IMR-90 (cell line): ENCODE results near the gene LRP1B. TPM values are rescaled to one million over a fixed set of nuclear protein-coding genes. Genes with fewer than 3 reads are reported as not detected.

Source experiments
- ATAC-seq: fragments of 200-7000 bp; cut with Tn5 transposase; 2 replicates; pipeline ENCODE4 v1.9.1; 2020; ENCODE audit warnings: low read depth, mild to moderate bottlenecking, moderate library complexity
- BruUV-seq: library from RNA; stranded (reverse); fragments of 400-500 nt; replicated peaks from 2 replicates; lab custom pipeline; 2021; lab: Mats Ljungman, UMichigan
- CTCF ChIA-PET: fragments of 300-600 bp; formaldehyde crosslinking; extraction: SDS; loops from one replicate; lab custom pipeline; 2021; ENCODE audit warnings: antibody characterized with exemption; lab: Yijun Ruan, JAX
- POLR2A ChIA-PET: fragments of 300-600 bp; sonication (Branson Sonifier 250); formaldehyde crosslinking; loops from one replicate; lab custom pipeline; 2022; ENCODE audit warnings: antibody characterized with exemption; ENCODE audit not compliant: unreplicated experiment; lab: Charles Lee
- DNase-seq: peaks from one replicate; pipeline ENCODE4 v3.0.0; 2013
- H2AFZ ChIP-seq: replicated peaks from 2 replicates; pipeline ENCODE3; 2013; ENCODE audit warnings: low read length, mild to moderate bottlenecking; ENCODE audit not compliant: poor library complexity
- H2AK5ac ChIP-seq: 2 replicates; pipeline ENCODE4 v1.6.1; 2013; ENCODE audit warnings: low read depth, low read length, inconsistent platforms
- H2AK9ac ChIP-seq: replicated peaks from 2 replicates; pipeline ENCODE3; 2013; ENCODE audit warnings: mild to moderate bottlenecking, low read depth, low read length, moderate library complexity; ENCODE audit not compliant: poor library complexity
- H2BK120ac ChIP-seq: 2 replicates; pipeline ENCODE4 v1.6.1; 2013; ENCODE audit warnings: low read depth, low read length, inconsistent platforms
- H2BK15ac ChIP-seq: 3 replicates; pipeline ENCODE4 v1.6.1; 2013; ENCODE audit warnings: low read depth, low read length, inconsistent platforms
- H2BK20ac ChIP-seq: 2 replicates; pipeline ENCODE4 v1.6.1; 2013; ENCODE audit warnings: low read depth, mild to moderate bottlenecking, inconsistent platforms, low read length, moderate library complexity
- H2BK5ac ChIP-seq: 2 replicates; pipeline ENCODE4 v1.6.1; 2013; ENCODE audit warnings: mild to moderate bottlenecking, low read depth, low read length, inconsistent platforms; ENCODE audit not compliant: poor library complexity, severe bottlenecking
- H3K14ac ChIP-seq: replicated peaks from 2 replicates; pipeline ENCODE4 v1.6.1; 2013; ENCODE audit warnings: low read depth, low read length, inconsistent platforms
- H3K18ac ChIP-seq: 2 replicates; pipeline ENCODE4 v1.6.1; 2013; ENCODE audit warnings: low read depth, low read length, control low read depth
- H3K23ac ChIP-seq: 2 replicates; pipeline ENCODE4 v1.6.1; 2013; ENCODE audit warnings: low read depth, low read length, inconsistent platforms
- H3K27ac ChIP-seq: 2 replicates; pipeline ENCODE4 v1.5.1; 2013; ENCODE audit warnings: mild to moderate bottlenecking, control low read depth, low read length; ENCODE audit not compliant: insufficient read depth
- H3K27me3 ChIP-seq: 2 replicates; pipeline ENCODE4 v1.6.1; 2013; ENCODE audit warnings: low read length; ENCODE audit not compliant: control insufficient read depth, insufficient read depth
- H3K36me3 ChIP-seq: 2 replicates; pipeline ENCODE4 v1.6.1; 2013; ENCODE audit warnings: low read length, mixed read lengths; ENCODE audit not compliant: control insufficient read depth, insufficient read depth
- H3K4ac ChIP-seq: 2 replicates; pipeline ENCODE4 v1.6.1; 2013; ENCODE audit warnings: low read depth, low read length, inconsistent platforms
- H3K4me1 ChIP-seq: 2 replicates; pipeline ENCODE4 v1.6.1; 2013; ENCODE audit warnings: low read length, mixed read lengths; ENCODE audit not compliant: control insufficient read depth, insufficient read depth
- H3K4me2 ChIP-seq: 2 replicates; pipeline ENCODE4 v1.6.1; 2013; ENCODE audit warnings: low read depth, mild to moderate bottlenecking, control low read depth, low read length, moderate library complexity
- H3K4me3 ChIP-seq: 2 replicates; pipeline ENCODE4 v1.5.1; 2013; ENCODE audit warnings: low read depth, mild to moderate bottlenecking, control low read depth, low read length, moderate library complexity; ENCODE audit not compliant: insufficient read depth
- H3K56ac ChIP-seq: 2 replicates; pipeline ENCODE4 v1.6.1; 2013; ENCODE audit warnings: low read length, inconsistent platforms; ENCODE audit not compliant: insufficient read depth; ENCODE audit errors: extremely low read depth
- H3K79me1 ChIP-seq, 2 experiments: 2 replicates each; pipeline ENCODE4 v1.6.1; 2013; ENCODE audit warnings: low read length in 2 of 2, inconsistent platforms in 1 of 2, low read depth in 1 of 2
- H3K9ac ChIP-seq: 2 replicates; pipeline ENCODE4 v1.6.1; 2013; ENCODE audit warnings: low read depth, low read length, control low read depth
- H3K9me1 ChIP-seq: 2 replicates; pipeline ENCODE4 v1.6.1; 2013; ENCODE audit warnings: low read length, inconsistent platforms; ENCODE audit not compliant: insufficient read depth
- H3K9me3 ChIP-seq: 2 replicates; pipeline ENCODE4 v1.6.1; 2013; ENCODE audit warnings: low read length; ENCODE audit not compliant: control insufficient read depth, insufficient read depth
- H4K20me1 ChIP-seq: 2 replicates; pipeline ENCODE4 v1.6.1; 2013; ENCODE audit warnings: low read length, inconsistent platforms; ENCODE audit not compliant: insufficient read depth
- H4K5ac ChIP-seq: 2 replicates; pipeline ENCODE4 v1.6.1; 2013; ENCODE audit warnings: mild to moderate bottlenecking, low read depth, low read length, control low read depth
- H4K8ac ChIP-seq, 2 experiments: 2 replicates each; pipeline ENCODE4 v1.6.1; 2013; ENCODE audit warnings: low read depth in 2 of 2, low read length in 2 of 2, control low read depth in 1 of 2, inconsistent platforms in 1 of 2
- H4K91ac ChIP-seq: 2 replicates; pipeline ENCODE4 v1.6.1; 2013; ENCODE audit warnings: low read depth, low read length, inconsistent platforms; ENCODE audit not compliant: insufficient read depth
- NFE2L2 ChIP-seq: fragments of 150-350 bp; IDR thresholded peaks from 2 replicates; pipeline ENCODE4 v1.6.1; 2016; ENCODE audit warnings: low read depth, mild to moderate bottlenecking, low read length
- POLR2A ChIP-seq: IDR thresholded peaks from 2 replicates; pipeline ENCODE4 v1.6.1; 2012; ENCODE audit warnings: mild to moderate bottlenecking, low read depth, low read length
- RAD21 ChIP-seq: IDR thresholded peaks from 2 replicates; pipeline ENCODE4 v1.6.1; 2012; ENCODE audit warnings: low read length, improper control_type of control experiment
- RCOR1 ChIP-seq: IDR thresholded peaks from 2 replicates; pipeline ENCODE4 v1.6.1; 2012; ENCODE audit warnings: mild to moderate bottlenecking, low read length, improper control_type of control experiment; ENCODE audit not compliant: insufficient replicate concordance
- RFX5 ChIP-seq: IDR thresholded peaks from 2 replicates; pipeline ENCODE4 v1.8.0; 2012; ENCODE audit warnings: low read depth, mild to moderate bottlenecking, low read length, moderate library complexity
- SMC3 ChIP-seq: fragments of 150-350 bp; IDR thresholded peaks from 2 replicates; pipeline ENCODE4 v1.6.1; 2016; ENCODE audit warnings: low read depth, mild to moderate bottlenecking, antibody characterized with exemption, low read length, moderate library complexity
- USF2 ChIP-seq: fragments of 150-350 bp; IDR thresholded peaks from 2 replicates; pipeline ENCODE4 v1.6.1; 2017; ENCODE audit warnings: mild to moderate bottlenecking, antibody characterized with exemption, low read length, low read depth
- WGBS, 2 experiments: methylation state at CpG; one replicate each; pipeline versions ENCODE4 v1.1.5 to v1.1.7; 2013; ENCODE audit warnings: missing lambda C conversion rate in 2 of 2; ENCODE audit not compliant: insufficient read length in 1 of 2; ENCODE audit errors: extremely low coverage in 2 of 2; 5-methylcytosine and 5-hydroxymethylcytosine counted together
- dilution Hi-C: fragments of 300-500 bp; cut with HindIII; formaldehyde crosslinking; loops from one replicate; pipeline ENCODE4 v1.14.3; 2018; ENCODE audit warnings: low sequenced_read_pairs; ENCODE audit not compliant: unreplicated experiment
- in situ Hi-C: fragments of 300-500 bp; cut with MboI; formaldehyde crosslinking; loops from 3 replicates; pipeline ENCODE4 v1.14.3; 2019; ENCODE audit warnings: low sequenced_read_pairs, inconsistent platforms, mixed read lengths
- intact Hi-C: fragments of 100-400 bp; cut with micrococcal nuclease; formaldehyde crosslinking; loops from 2 replicates; pipeline ENCODE4 v1.10.0; 2022
- polyA plus RNA-seq, 3 experiments: library from polyadenylated mRNA; depleted of rRNA; stranded (reverse); fragments of >200 nt; gene quantifications; 2 replicates each; pipeline ENCODE4 v1.2.3, GENCODE V29; 2012; ENCODE audit warnings: low replicate concordance in 1 of 3
- total RNA-seq: library from RNA; depleted of rRNA; stranded (reverse); fragments of >200 nt; gene quantifications from 2 replicates; pipeline ENCODE4 v1.2.3, GENCODE V29; 2012
- TF ChIP-seq, protein P1 (sequence below): conservative IDR thresholded peaks from 2 replicates; pipeline ENCODE4 v1.5.1; 2012; ENCODE audit warnings: mild to moderate bottlenecking, low read depth, low read length, improper control_type of control experiment

LRP1B gene
- total and polyA plus RNA-seq, 2 of the 4 experiments (the other 2 are of a cell fraction), result under 0.01 to 0.02 TPM

DNA sequence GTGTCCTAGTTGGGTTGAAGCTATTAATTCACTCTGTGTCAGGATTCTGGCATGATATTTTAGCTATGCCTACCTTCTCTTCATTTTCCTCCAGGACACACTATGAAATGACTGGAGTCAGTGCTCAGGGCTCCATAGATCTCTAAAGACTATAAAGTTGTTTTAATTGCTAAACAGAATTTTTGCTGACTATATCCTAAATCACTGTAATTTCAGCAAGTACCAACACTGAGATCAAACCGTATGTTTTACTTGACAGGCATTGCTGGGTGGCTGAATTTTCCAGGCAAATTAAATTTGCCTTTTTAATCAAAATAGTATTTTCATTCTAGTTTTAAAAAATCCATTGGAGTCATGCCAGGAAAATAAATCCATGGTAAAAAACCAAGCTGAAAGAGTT, 138.1 kb downstream of the LRP1B start:
- no peak overlapping the region for H2BK20ac ChIP-seq
- H3K14ac ChIP-seq, result no peak overlapping the region
- H4K5ac ChIP-seq, result no peak overlapping the region
- no peak overlapping the region for H2BK5ac ChIP-seq
- H3K79me1 ChIP-seq, result no peaks in the 10 kb centered on the region
- no peak overlapping the region for H3K4ac ChIP-seq
- DNase-seq (no peak), ATAC-seq (no peak)
- in situ Hi-C loops (no loop called here), intact Hi-C loops (no loop called here), dilution Hi-C loops (no loop called here)
- no peak overlapping the region for H4K8ac ChIP-seq
- POLR2A ChIA-PET, result no interaction called here
- no peak overlapping the region for H3K9ac ChIP-seq
- no peak overlapping the region for H2BK15ac ChIP-seq
- no peak overlapping the region for H3K56ac ChIP-seq
- H4K91ac ChIP-seq, result no peak overlapping the region
- no peak overlapping the region for H3K4me3 ChIP-seq
- no peaks in the 10 kb centered on the region for H3K36me3 ChIP-seq
- H4K20me1 ChIP-seq, result no peaks in the 10 kb centered on the region
- H2AFZ ChIP-seq, result no peak overlapping the region
- WGBS, 2 experiments, result no CpG with 5 or more reads among the region's 1 CpG
- TF ChIP-seq NFE2L2 (no peak), POLR2A (no peak), SMC3 (no peak), RAD21 (no peak), RFX5 (no peak), USF2 (no peak), RCOR1 (no peak)
- TF ChIP-seq, protein P1, sequence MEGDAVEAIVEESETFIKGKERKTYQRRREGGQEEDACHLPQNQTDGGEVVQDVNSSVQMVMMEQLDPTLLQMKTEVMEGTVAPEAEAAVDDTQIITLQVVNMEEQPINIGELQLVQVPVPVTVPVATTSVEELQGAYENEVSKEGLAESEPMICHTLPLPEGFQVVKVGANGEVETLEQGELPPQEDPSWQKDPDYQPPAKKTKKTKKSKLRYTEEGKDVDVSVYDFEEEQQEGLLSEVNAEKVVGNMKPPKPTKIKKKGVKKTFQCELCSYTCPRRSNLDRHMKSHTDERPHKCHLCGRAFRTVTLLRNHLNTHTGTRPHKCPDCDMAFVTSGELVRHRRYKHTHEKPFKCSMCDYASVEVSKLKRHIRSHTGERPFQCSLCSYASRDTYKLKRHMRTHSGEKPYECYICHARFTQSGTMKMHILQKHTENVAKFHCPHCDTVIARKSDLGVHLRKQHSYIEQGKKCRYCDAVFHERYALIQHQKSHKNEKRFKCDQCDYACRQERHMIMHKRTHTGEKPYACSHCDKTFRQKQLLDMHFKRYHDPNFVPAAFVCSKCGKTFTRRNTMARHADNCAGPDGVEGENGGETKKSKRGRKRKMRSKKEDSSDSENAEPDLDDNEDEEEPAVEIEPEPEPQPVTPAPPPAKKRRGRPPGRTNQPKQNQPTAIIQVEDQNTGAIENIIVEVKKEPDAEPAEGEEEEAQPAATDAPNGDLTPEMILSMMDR, result no peak
- H3K27me3 ChIP-seq, result no peaks in the 10 kb centered on the region
- H3K9me3 ChIP-seq, result no peaks in the 10 kb centered on the region
- no peak overlapping the region for H3K4me2 ChIP-seq
- no peaks in the 10 kb centered on the region for H3K9me1 ChIP-seq
- no TSS peak for BruUV-seq
- H2AK5ac ChIP-seq, result no peak overlapping the region
- no peak overlapping the region for H2BK120ac ChIP-seq
- H2AK9ac ChIP-seq, result no peak overlapping the region
- CTCF ChIA-PET, result no interaction called here
- no peak overlapping the region for H3K27ac ChIP-seq
- no peaks in the 10 kb centered on the region for H3K4me1 ChIP-seq
- no peak overlapping the region for H3K23ac ChIP-seq
- H3K18ac ChIP-seq, result no peak overlapping the region
